DMS53 treated with DMSO at 0.1 percent for 48 hours (cell line): ENCODE data around the gene EML1.
"Not testable (repeated sequence)": the region's sequence is repeated elsewhere in the genome, so short reads cannot be mapped to it uniquely, and the experiment has no call there.

Source experiments
- DNase-seq: peaks from one replicate; lab custom pipeline; 2025; ENCODE audit not compliant: unreplicated experiment; lab: John Stamatoyannopoulos, UW

The EML1 gene

DNA sequence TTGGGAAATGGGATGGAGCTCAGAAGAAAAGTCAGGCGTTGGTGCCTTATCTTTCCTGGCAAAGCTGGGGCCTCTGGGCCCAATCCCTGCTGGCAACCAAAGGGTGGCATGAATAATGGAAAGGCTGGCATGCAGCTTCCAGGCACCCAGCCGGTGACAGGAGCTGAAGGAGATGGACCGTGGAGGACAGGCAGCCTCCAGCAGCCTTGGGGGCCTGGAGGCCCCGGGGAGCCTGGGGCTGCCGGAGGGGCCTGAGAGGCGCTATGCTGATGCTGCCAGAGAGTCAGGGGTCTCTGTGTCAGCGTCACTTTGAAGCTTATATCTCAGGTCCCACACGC, 38.2 kb upstream of the EML1 start:
- DNase-seq, result no peak

DNA sequence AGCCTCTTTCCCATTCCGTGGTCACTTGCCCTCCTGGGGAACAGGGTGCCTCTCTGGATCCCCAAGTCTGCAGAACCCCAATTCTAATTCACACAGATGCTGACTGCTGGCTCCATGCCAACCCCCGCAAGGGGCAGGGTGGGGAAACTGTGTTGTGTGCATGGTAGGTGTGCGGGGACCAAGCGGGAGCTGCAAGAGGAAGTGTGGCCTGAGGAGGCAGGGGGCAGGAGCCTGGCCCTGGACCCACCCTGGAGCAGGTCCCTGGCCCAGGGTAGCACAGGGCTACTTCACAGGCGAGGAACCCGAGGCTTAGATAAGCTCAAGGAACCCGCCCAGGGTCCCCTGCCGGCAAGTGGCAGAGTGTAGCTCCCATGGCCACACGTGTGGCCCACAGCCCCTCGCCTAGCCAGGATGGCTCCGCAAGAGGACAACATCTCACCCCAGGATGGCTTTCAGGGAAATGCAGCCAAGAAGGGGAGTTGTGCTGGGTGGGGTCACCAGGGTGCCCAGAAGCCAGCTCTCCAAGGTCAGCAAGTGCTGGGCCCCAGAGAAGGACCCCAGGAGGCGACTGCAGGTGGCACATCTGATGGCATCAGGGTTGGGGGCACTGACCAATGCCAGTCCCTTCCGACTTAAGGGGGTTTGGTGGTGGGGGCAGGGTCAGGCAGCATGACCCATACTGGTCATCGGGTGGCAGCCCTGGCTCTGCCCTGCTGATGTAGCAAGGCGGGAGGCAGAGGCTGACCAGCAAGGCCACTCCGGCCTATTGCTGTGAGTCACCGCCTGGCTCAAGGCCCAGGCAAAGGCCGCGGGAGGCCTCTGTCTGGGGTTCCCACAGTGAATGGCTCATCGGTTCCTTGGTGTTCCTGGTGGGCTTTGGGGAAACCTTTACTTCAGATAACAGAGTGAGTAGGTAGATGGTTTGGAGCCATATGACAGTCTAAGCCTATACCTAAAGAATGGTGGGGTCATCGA, 37.3 kb upstream of the EML1 start:
- DNase-seq, result no peak

DNA sequence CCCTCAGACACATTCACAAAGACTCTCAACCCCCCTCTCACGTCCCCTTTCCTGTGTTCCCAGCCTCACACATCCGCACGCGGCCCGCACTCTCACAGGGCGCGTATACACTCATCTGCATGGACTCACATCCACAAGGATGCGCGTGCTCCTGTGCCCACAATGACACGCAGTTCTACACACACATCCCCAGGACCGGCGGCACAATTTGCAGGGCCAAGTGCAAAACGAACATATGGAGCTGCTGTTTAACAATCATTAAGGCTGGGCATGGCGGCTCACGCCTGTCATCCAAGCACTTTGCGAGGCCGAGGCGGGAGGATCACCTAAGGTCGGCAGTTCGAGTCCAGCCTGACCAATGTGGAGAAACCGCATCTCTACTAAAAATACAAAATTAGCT, 36.4 kb upstream of the EML1 start:
- no peak for DNase-seq

DNA sequence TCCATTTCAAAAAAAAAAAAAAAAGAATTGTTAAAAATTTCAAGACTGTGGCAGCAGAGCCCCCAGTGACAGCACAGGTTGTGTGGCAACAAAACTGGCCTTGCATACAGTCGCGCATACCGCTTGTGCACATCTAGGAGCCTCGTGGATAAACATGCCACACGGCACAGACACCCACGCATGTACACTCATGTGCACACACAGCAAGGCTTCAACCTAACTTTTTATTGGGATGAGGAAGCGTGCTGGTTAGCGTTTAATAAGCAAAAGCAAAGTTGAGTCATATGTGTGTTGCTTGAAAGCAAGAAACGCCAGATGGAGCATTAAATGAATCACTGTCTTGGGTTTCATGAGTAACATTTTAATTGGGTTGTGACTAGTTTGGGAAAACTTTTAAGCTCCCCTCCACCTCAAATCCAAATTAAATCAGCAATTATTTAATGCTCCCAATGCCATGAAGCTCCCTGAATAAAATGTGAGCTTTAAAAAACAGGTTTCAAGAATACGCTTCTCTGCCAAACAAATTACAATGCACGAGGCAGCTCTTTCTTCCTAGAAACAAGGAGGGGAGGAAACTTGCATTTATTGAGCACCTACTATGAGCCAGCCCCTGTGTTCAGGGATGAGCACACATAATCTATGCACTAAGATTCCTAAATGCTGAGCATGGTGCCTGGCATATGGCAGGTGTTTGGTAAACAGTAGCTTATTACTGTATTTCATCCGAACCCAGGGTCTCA, 35.7 kb upstream of the EML1 start:
- DNase-seq, result no peak

DNA sequence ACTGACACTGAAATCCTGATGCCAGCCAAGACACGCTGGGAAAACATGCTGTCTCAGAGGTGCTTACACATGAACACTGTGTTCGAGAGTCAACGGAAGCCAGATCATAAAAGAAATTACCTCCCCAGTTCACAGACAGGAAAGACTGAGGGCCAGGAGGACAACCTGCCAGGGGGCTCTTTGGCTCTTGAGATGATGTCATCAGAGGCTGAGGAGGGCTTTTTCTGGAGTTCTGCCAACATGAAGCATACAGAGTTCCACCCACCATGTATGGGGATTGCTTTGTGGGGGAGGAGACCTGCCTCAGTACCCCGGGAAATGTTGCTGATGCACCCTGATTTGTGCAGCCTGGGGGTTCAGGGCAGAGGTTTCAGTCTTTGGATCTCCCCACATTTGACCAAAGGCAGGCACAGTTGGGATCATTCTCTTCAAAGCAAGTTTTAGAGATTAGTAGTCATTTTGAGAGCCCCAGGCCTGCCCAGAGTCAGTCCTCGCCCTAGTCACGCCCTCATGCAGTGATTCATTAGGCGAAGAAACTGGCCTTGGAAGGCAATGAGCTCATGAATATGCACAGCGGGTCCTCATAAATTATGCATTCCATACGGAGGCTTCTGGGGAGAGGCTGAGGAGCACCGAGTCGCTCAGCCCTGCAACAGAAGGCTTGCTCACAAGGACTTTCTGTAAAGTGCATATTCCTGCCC, 34.9 kb upstream of the EML1 start:
- no peak for DNase-seq

DNA sequence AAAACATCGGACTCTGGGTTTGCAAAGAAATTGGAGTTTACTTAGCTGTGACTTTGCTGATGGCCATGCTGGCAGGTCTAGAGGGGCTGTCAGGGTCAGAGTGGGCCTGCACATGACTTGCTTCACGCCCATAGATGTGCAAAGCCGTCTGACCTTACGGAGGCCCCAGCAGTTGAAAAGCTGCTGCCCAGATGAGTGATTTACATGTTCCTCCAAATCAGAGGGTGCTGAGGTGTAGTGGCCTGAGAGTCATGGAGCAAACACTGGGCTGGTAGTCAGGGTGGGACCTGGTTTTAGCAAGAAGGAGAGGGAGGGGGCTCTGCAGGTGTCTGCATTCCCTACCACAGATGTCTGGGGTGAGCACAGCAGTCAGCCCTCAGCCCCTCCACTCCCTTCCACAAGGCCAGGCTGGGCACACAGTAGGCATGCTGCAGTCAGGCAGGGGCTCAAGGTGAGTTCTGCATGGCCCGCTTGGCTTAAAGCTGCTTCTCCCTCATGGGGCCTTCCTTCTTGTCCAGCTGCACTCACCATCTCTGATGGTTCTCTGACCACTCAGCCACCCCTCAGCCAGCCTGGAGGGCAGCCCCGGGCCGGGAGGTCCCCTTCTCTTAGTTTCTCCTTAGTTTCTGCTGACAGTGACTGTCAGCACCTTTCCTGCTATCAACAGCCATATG, 34.2 kb upstream of the EML1 start:
- no peak for DNase-seq

DNA sequence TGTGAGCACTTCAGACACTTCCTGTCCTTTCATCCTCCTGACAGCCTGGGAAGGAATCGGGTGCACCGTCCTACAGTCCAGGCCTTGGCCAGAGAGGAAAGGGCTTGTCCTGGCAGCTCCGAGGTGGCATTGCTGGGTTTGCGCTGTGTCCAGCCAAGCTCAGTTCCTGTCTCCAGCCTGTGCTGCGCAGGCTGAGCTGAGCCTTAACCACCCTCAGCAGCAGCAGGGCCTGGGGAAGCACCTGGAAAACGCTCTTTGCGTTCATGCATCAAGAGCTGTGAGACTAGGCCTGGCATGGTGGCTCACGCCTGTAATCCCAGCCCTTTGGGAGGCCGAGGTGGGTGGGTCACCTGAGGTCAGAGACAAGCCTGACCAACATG, 33.7 kb upstream of the EML1 start:
- no peak for DNase-seq

DNA sequence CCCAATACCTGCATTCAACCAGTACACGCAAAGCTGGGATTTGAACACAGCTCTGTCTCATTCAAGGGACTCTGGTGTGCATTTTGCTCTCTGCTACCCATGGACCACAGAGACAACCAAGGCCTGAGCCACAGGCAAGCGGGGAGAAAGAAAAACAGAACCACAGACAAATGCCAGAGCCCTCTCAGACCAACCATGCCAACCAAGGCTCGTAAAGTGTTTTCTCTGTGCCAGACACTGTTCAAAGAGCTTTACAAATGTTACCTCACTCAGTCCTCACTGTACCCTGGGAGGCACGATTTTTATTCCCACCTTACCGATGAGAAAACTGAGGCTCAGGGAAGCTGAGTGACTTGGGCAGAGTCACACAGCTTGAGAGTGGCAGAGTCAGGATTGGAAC, 32.4 kb upstream of the EML1 start:
- no peak for DNase-seq

DNA sequence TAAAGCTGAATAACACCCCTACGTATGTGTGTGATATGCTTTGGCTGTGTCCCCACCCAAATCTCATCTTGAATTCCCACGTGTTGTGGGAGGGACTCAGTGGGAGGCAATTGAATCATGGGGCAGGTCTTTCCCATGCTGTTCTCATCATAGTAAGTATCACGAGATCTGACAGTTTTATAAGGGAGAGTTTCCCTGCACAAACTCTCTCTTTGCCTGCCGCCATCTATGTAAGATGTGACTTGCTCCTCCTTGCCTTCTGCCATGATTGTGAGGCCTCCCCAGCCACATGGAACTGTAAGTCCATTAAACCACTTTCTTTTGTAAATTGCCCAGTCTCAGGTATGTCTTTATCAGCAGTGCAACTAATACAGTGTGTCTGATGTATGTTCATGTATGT, 30.3 kb upstream of the EML1 start:
- not testable (repeated sequence) for DNase-seq

DNA sequence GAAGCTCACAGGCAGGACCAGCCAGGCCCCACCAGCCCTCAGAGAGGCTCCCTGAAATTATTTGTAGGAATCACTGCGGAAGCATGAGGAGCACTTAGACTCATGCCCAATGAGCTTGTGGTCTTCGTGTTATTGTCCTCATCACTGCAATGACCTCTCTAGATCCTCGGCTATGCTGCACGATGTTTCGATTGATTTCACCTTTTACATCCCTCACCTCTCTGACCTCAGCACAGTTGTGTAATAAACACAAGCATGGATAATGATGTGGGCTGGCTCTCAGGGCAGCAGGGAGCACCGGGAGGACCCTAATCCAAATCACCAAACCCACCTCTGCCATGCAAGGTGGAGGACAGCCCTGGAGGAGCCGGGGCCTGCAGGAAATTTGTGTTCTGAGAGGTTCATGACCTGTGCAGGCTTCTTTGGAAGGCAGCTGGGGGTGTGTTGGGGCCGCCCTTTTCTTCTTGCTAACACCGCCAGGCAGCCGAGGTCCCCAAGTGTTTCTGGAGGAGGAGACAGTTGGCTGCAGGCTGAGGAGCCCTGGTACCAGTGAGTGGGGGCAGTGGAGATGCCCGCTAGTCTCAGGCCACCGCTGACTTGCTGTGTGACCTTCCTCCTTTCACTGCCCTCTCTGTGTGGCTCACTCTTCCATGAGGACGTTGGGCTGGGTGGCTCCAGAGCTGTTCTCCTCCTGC, 29.5 kb upstream of the EML1 start:
- no peak for DNase-seq

DNA sequence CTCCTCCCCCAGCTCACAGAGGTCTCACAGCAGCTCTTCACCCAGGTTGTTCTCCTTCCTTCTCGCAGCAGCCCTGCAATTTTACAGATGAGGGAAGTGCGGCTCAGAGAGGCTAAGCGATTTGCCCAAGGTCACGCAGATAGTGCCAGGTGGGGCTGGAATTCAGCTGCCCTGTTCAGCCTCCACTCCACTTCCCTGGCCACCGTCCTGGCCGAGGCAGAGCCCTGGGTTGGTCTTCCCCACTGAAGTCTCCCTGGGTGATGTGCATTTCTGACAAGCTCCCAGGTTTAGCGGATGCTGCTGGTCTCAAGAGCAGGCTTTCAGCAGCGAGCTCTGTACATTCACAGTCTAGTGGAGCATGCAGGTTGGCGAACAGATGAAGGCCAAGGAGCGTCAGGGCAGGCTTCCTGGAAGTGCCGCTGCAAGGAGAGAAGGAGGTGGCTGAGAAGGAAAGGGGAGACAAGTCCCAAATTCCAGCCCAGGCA, 28.9 kb upstream of the EML1 start:
- DNase-seq, result no peak

DNA sequence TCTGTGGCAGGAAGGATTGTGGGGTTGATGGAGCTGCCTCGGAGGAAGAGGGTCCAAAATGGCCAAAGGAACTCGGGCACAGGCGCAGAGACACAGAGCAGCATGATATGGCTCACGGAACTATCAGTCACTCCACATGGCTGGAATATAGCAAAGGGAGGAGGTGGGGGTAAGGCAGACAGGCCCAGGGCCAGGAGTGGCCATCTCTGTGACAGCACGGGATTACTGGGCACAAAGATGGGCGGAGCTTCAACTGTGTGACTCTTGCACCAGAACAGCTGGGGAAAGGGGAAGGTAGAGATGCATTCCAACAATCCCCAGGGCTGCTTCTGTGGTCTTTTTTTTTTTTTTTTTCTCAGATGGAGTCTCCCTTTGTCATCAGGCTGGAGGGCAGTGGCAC, 24.8 kb upstream of the EML1 start:
- no peak for DNase-seq

DNA sequence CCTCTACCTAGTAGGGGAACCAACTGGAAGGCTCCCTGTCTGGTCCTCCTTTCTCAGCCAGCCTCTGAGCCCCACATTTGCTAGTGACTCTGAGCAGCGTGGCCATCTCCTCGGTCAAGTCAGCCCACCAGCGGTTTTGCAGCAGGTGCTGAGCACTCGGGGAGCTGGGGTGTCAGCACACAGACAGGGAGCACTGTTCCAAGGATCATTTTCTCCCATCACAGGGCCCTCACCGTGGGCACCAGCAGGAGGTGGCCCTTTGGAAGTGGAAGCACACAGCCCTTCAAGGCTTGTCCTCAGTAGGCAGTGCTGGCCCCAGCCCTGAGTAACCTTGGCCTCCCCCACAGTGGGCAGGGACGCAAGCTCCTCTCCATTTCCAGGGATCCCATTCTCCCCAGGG, 24.1 kb upstream of the EML1 start:
- DNase-seq, result no peak

DNA sequence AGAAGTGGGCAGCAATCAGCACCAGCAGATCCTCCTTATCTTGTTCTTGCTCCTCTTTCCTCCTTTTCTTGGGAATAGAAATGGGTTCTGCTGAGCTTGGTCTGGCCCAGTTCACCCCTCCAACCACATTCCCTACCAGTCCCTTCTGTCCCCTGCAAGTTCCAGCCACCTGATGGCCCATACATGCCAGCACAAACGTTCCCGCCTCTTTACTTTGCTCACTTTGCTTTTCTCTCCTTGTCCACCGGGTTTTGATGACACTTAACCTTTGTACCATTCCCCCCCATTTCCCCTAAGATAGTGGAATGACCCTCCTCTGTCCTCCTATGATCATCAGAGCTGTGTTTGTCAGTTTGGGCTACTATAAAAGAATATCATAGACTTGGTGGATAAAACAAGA, 23.4 kb upstream of the EML1 start:
- no peak for DNase-seq

DNA sequence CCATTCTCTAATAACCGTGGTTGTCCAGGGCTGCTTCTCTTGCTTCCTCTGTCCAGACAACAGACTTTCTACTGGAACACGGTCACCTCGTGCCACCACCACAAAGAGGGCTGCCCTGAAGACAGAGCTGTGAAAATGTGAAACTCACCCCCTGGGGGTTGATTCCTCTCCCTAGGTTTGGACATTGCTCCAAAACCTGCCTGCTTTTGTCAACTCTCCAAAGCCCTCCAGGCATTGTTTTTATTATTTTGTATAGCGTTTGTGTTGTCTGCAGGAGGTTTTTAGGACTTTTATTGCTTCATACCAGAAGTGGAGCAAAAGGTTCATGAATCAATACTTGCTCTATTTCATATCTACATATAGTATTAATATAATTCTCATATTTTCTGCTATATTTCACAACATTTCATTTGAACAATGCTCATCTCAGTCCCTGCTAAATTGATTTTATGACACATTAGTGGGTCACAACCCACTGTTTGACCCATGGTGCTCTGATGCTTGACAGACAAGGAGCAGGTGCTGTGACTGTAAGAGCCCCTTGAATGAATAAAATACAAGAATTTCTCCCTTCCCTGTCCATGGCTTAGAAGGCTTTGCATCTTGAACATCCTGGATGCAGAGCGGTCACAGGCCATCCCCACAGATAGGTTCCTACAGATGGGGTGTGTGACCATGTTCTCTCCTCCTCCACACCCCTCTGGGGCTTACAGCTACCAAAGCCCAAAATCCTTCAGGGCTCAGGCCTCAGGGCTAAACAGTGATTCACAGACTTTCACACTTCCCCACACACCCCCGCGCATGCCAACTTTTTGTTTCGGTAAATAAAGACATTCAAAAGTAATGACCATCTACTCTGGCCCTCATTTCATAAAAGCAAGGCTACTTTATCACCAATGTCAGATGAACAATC, 20.6 kb upstream of the EML1 start:
- DNase-seq, result no peak

DNA sequence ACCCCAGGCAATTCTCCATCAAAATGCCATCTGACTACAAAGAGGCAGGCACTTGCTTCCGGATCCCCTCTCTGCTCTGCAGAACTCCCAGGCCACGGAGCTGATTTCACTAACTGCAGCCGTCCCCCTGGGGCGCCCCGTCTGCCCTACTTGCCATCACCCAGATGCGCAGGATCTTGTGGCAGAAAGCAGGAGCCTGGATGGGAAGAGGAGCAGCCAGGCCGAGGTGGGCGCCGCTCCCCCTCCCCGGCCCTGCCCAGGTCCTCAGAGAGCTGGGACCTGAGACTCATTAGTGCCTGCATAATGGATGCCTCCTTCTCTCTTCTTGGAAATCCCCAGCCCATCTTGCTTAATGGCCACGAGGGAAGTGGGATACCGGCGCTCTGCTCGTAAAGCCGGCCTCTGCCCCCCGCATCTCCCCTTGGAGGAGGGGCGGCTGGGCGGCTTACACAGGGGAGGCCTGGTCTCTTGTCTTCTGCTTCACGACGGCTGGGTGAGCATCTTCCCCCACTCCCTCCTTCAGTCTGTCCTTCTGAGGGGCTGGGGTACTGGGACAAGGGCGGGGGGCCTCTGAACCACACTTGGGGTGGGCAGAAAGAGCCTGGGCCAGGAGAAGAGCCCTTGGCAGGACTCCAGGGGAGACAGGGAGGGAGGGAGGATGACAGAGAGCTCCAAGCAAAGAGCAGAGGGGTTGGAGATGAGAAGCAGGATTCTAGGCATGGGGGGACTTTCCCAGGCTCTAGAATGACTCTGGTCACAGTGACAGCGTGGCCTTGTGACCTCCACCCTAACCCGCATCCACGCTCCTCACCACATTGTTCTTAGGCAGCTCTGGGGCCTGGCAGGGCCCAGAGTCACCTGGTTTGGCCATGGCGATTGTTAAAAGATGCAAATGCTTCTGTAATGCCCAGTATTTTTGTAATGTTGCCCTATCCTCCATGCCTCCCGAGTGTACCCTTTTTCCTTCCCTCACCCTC, 19.4 kb upstream of the EML1 start:
- DNase-seq, result no peak

DNA sequence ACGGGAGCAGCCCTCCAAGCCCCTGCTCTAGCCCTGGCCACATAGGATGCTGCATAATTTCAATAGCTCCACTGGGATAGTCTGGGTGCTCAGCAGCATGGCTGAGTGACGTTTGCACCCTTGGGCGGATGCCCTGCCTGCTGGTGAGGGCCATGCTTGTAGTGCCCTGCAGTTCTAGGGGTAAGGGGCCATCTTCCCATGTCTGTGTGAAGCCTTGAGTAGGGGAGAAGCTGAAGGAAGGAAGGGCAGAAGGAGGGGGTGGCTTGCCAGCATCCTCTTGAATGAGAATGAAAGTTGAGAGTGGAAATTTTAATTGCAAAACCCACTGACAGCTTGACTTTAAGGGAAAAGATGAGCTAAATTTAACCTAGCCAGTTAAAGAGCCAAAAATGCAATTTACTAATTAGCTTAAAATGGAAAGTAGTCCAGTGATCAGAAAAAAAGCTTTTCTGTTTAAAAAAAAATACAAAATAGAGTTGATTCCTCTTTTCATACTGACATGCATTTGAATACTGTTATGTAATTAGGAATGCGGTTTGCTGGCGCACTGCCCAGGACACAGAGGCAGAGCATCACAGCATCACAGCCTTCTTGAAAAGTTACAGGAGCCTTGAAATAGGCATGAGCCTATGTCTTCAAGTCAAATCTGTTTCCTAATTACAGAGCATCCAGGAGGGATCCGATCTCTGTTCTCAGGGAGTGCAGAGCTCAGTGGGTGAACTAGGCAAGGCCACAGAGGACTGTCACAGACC, 18.5 kb upstream of the EML1 start:
- DNase-seq, result no peak

DNA sequence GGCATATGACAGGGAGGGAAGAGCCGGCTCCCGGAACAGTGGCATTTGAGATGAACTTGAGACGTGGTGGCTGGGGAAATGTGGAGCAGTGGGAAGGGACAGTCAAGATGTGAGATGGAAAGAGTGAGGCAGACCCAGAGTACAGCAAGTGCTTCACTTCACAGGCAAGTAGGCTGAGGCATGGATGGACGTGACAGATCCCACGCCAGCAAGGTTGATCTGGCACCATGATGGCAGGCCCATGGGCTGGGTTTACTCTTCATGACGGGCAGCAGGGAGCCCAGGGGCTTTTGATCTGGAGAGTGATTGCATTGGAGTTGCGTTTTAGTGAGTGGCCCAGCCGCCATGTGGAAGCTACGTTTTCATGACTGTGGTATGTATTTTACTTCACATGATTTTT, 17.9 kb upstream of the EML1 start:
- DNase-seq, result no peak
